Ishikawa (cell line): Measurements from ENCODE around the gene SMAD2.

ENCODE experiments used
- CEBPB ChIP-seq: IDR thresholded peaks from 2 replicates; pipeline ENCODE4 v1.6.1; 2012
- CREB1 ChIP-seq: IDR thresholded peaks from 2 replicates; pipeline ENCODE4 v1.6.1; 2012; ENCODE audit warnings: low read depth
- EGR1 ChIP-seq: IDR thresholded peaks from 2 replicates; pipeline ENCODE4 v1.6.1; 2012
- EP300 ChIP-seq: IDR thresholded peaks from 2 replicates; pipeline ENCODE4 v1.6.1; 2012; ENCODE audit warnings: borderline replicate concordance
- FOXM1 ChIP-seq: IDR thresholded peaks from 2 replicates; pipeline ENCODE4 v1.6.1; 2012; ENCODE audit warnings: low read depth, borderline replicate concordance
- NFIC ChIP-seq: IDR thresholded peaks from 2 replicates; pipeline ENCODE4 v1.6.1; 2012
- RAD21 ChIP-seq: IDR thresholded peaks from 2 replicates; pipeline ENCODE4 v1.6.1; 2012; ENCODE audit warnings: low read depth
- TAF1 ChIP-seq: IDR thresholded peaks from 2 replicates; pipeline ENCODE4 v1.6.1; 2012; ENCODE audit warnings: low read depth, mild to moderate bottlenecking
- TCF12 ChIP-seq: IDR thresholded peaks from 2 replicates; pipeline ENCODE4 v1.6.1; 2012; ENCODE audit warnings: low read depth
- TEAD4 ChIP-seq: IDR thresholded peaks from 2 replicates; pipeline ENCODE4 v1.6.1; 2012
- YY1 ChIP-seq: IDR thresholded peaks from 2 replicates; pipeline ENCODE4 v1.6.1; 2012; ENCODE audit warnings: low read depth
- ZBTB7A ChIP-seq: IDR thresholded peaks from 2 replicates; pipeline ENCODE4 v1.6.1; 2012; ENCODE audit warnings: low read depth
- TF ChIP-seq, protein P1 (sequence below): IDR thresholded peaks from 2 replicates; pipeline ENCODE4 v1.6.1; 2012
- TF ChIP-seq, protein P2 (sequence below): IDR thresholded peaks from 2 replicates; pipeline ENCODE4 v1.6.1; 2012; ENCODE audit warnings: low read depth, mild to moderate bottlenecking
- TF ChIP-seq, protein P3 (sequence below): IDR thresholded peaks from 2 replicates; pipeline ENCODE4 v1.6.1; 2012

Gene SMAD2

DNA sequence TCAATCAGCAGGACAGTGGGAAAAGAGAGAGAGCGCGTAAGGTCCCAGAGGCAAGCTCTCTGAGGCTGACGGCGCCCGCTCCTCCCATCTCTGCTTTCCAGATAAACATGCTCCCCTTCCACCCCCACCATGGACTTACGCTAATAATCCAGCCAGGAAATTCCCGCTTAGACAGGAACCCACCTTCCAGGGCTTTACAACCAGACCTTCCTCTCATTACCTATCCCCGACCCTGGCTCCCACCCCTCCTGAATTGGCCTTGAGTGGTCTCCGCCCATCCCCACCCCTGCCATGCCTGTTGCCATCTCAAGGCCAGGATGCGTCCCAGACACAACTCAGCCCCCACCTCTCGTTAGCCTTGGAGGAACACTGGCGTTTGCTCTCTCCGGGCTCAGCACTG is 131.1 kb downstream of the SMAD2 start:
- TF ChIP-seq FOXM1, result no peak
- no peak for TF ChIP-seq CREB1
- no peak for TF ChIP-seq RAD21
- TF ChIP-seq TAF1, result no peak
- no peak for TF ChIP-seq ZBTB7A

DNA sequence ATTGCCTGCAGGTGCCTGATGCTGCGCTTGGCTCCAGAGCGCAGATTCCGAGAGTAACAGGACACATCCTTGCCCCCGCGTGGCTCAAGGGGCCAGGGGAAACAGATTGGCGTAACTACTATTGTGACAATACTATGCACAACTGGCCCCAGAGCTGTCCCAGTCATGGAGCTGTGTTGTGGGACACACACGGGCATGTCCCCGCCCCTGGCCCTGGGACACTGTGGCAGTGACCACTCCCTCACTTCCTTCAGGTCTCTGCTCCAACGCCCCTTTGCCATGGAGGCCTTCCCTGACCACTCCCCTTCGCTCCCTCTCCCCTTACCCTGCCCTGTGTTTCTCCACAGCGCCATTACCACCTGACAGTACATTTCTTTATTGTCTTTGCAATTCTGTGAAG is 132.1 kb downstream of the SMAD2 start:
- TF ChIP-seq EGR1, result no peak
- TF ChIP-seq TEAD4, result no peak
- TF ChIP-seq, protein P1, sequence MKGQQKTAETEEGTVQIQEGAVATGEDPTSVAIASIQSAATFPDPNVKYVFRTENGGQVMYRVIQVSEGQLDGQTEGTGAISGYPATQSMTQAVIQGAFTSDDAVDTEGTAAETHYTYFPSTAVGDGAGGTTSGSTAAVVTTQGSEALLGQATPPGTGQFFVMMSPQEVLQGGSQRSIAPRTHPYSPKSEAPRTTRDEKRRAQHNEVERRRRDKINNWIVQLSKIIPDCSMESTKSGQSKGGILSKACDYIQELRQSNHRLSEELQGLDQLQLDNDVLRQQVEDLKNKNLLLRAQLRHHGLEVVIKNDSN, result no peak
- TF ChIP-seq RAD21, result no peak
- no peak for TF ChIP-seq TCF12
- no peak for TF ChIP-seq TAF1
- TF ChIP-seq CREB1, result no peak
- TF ChIP-seq, protein P2, sequence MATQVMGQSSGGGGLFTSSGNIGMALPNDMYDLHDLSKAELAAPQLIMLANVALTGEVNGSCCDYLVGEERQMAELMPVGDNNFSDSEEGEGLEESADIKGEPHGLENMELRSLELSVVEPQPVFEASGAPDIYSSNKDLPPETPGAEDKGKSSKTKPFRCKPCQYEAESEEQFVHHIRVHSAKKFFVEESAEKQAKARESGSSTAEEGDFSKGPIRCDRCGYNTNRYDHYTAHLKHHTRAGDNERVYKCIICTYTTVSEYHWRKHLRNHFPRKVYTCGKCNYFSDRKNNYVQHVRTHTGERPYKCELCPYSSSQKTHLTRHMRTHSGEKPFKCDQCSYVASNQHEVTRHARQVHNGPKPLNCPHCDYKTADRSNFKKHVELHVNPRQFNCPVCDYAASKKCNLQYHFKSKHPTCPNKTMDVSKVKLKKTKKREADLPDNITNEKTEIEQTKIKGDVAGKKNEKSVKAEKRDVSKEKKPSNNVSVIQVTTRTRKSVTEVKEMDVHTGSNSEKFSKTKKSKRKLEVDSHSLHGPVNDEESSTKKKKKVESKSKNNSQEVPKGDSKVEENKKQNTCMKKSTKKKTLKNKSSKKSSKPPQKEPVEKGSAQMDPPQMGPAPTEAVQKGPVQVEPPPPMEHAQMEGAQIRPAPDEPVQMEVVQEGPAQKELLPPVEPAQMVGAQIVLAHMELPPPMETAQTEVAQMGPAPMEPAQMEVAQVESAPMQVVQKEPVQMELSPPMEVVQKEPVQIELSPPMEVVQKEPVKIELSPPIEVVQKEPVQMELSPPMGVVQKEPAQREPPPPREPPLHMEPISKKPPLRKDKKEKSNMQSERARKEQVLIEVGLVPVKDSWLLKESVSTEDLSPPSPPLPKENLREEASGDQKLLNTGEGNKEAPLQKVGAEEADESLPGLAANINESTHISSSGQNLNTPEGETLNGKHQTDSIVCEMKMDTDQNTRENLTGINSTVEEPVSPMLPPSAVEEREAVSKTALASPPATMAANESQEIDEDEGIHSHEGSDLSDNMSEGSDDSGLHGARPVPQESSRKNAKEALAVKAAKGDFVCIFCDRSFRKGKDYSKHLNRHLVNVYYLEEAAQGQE, result no peak
- TF ChIP-seq, protein P3, sequence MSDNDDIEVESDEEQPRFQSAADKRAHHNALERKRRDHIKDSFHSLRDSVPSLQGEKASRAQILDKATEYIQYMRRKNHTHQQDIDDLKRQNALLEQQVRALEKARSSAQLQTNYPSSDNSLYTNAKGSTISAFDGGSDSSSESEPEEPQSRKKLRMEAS, result no peak
- no peak for TF ChIP-seq ZBTB7A
- no peak for TF ChIP-seq EP300
- TF ChIP-seq FOXM1, result no peak

DNA sequence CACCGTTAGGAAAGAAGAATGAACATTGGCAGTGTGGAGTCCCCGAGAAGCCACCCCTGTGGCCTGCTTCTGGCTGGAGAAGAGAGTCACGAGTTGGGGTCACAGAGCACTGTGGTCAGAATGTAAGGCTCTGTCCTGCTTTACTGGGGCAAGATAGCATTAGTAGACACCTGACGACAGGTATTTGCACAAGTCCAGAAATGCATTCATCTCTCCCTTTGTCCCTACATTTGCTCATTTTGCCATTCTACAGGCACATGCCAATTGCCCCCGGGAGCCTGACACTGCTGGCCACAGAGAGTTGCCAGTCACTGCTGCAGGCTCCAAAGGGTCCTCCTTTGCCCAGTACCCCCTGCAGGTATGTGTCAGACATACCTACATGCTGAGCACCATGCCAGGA is 133.3 kb downstream of the SMAD2 start:
- TF ChIP-seq, protein P2, result no peak
- TF ChIP-seq EP300, result no peak
- TF ChIP-seq TEAD4, result no peak
- TF ChIP-seq NFIC, result no peak
- TF ChIP-seq CREB1, result no peak
- no peak for TF ChIP-seq RAD21
- TF ChIP-seq, protein P3, result no peak
- no peak for TF ChIP-seq EGR1
- TF ChIP-seq TAF1, result no peak
- TF ChIP-seq TCF12, result no peak
- TF ChIP-seq YY1, result no peak
- TF ChIP-seq ZBTB7A, result no peak
- no peak for TF ChIP-seq FOXM1
- TF ChIP-seq CEBPB, result no peak
- TF ChIP-seq, protein P1, result no peak

DNA sequence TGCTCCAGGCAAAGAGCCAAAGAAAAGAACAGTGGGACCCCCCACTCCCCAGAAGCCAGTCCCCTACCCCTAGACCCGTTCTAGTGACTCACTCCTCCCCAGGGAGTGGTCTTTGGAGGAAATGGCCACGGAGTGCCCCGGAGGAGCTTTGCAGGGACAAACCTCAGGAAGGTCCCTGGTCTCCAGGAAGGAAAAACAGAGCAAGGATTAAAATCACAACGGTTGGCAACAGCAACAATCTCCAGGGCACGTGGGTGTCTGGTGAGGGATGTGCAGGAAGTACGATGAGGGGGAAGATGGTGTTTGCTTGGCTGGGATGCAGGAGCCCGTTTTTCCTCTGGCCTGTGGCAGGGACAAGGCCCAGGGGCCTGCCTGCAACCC is 135.0 kb downstream of the SMAD2 start:
- TF ChIP-seq, protein P2, result no peak
- TF ChIP-seq CREB1, result no peak
- no peak for TF ChIP-seq ZBTB7A
- TF ChIP-seq TCF12, result no peak
- no peak for TF ChIP-seq FOXM1
- TF ChIP-seq EGR1, result no peak
- no peak for TF ChIP-seq YY1
- TF ChIP-seq NFIC, result no peak
- TF ChIP-seq RAD21, result no peak
- TF ChIP-seq, protein P1, result no peak
- TF ChIP-seq TEAD4, result no peak
- TF ChIP-seq EP300, result no peak
- TF ChIP-seq, protein P3, result no peak
- no peak for TF ChIP-seq CEBPB
- no peak for TF ChIP-seq TAF1
